NCI-H510A treated with DMSO at 0.1 percent for 48 hours (cell line): ENCODE data around the gene NIPSNAP2.
"Not testable (repeated sequence)": the region's sequence is repeated elsewhere in the genome, so short reads cannot be mapped to it uniquely, and the experiment has no call there.

Experiments used
- DNase-seq: peaks from one replicate; lab custom pipeline; 2025; lab: John Stamatoyannopoulos, UW

Gene NIPSNAP2

GRCh38 chr7:55964261-55965099 lies at the start of gene NIPSNAP2:
Gene NIPSNAP2 (plus strand): TSS chr7:55964585. CDS start chr7:55964610, 25 bp downstream.
- DNase-seq: peak; percentile 89

- DNase-seq: no peak
Measured at GRCh38 chr7:55917771-55918170, 46.6 kb upstream of the NIPSNAP2 start.

GRCh38 chr7:55928006-55928767 lies 36.2 kb upstream of the NIPSNAP2 start:
- DNase-seq: no peak

GRCh38 chr7:55931421-55932151 lies 32.8 kb upstream of the NIPSNAP2 start:
- no peak for DNase-seq

- DNase-seq: no peak
Measured at GRCh38 chr7:55939514-55940123, 24.8 kb upstream of the NIPSNAP2 start.

GRCh38 chr7:55946545-55946944 lies 17.8 kb upstream of the NIPSNAP2 start:
- DNase-seq: no peak

- peak; percentile 97 for DNase-seq
Measured at GRCh38 chr7:55951637-55952351, 12.6 kb upstream of the NIPSNAP2 start, which contains the start of gene MRPS17. Gene MRPS17 (plus strand): TSS chr7:55951877. CDS start chr7:55953196, 1,319 bp downstream.

GRCh38 chr7:55952352-55952671 lies 12.1 kb upstream of the NIPSNAP2 start:
- DNase-seq: not testable (repeated sequence)

GRCh38 chr7:55953707-55954475 lies 10.5 kb upstream of the NIPSNAP2 start:
- no peak for DNase-seq

GRCh38 chr7:55957190-55957589 lies 7.2 kb upstream of the NIPSNAP2 start:
- DNase-seq: no peak

GRCh38 chr7:55962014-55962413 lies 2.4 kb upstream of the NIPSNAP2 start:
- DNase-seq: no peak

GRCh38 chr7:55963584-55964168 lies 709 bp upstream of the NIPSNAP2 start:
- no peak for DNase-seq

- peak; percentile 78 for DNase-seq
Measured at GRCh38 chr7:55965100-55965470, 700 bp downstream of the NIPSNAP2 start.

- peak; percentile 22 for DNase-seq
Measured at GRCh38 chr7:55965805-55966421, 1.5 kb downstream of the NIPSNAP2 start.

- DNase-seq: no peak
Measured at GRCh38 chr7:55966851-55967250, 2.5 kb downstream of the NIPSNAP2 start.

- peak; percentile 89 for DNase-seq
Measured at GRCh38 chr7:55969391-55969790, 5.0 kb downstream of the NIPSNAP2 start.

GRCh38 chr7:55970561-55970960 lies 6.2 kb downstream of the NIPSNAP2 start:
- DNase-seq: peak; percentile 64

- peak; percentile 64 for DNase-seq
Measured at GRCh38 chr7:55970978-55971377, 6.6 kb downstream of the NIPSNAP2 start.

- no peak for DNase-seq
Measured at GRCh38 chr7:55973747-55974250, 9.4 kb downstream of the NIPSNAP2 start.
